Hepatocyte (in vitro differentiated cells): ENCODE results near the gene MRPL38.

ENCODE experiments used
- CTCF ChIP-seq: fragments of 200-600 bp; sonication (generic); IDR thresholded peaks from 2 replicates; pipeline ENCODE4 v1.5.1; 2016; ENCODE audit warnings: antibody characterized with exemption, mild to moderate bottlenecking; ENCODE audit not compliant: poor library complexity
- EZH2phosphoT487 ChIP-seq: fragments of 200-600 bp; sonication (generic); IDR thresholded peaks from one replicate; pipeline ENCODE4 v1.6.1; 2018; ENCODE audit warnings: antibody characterized with exemption, mild to moderate bottlenecking, low read depth, moderate library complexity; ENCODE audit not compliant: unreplicated experiment, severe bottlenecking

DNA sequence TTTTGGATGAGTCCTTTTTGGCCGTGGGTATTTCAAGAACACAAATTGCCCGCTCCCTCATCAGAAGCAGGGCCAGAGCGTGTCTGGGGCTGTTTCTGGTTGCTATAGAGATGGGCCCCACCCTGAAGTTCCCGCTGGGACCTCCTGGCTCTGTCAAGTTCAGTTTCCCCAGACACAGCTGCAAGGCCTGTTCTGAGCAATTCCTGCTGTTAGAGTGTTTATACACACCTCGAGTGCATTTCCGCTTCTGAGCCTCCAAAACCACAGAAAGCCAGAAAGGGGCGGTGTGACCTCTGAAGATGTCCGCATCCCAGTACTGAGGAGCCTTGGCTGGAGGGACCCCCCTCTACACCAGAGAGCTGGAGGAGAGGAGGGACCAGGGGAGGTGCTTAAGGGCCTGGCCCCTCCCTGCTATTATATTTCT, 40.2 kb downstream of the MRPL38 start:
- TF ChIP-seq CTCF (peak; percentile 9), EZH2phosphoT487 (no peak)
